GM10248 (cell line): Measurements from ENCODE around the gene DNAJB11.
"Not testable (repeated sequence)": the region's sequence is repeated elsewhere in the genome, so short reads cannot be mapped to it uniquely, and the experiment has no call there.

Source experiments
- CTCF ChIA-PET: fragments of 300-600 bp; sonication (Branson Sonifier 250); formaldehyde crosslinking; extraction: SDS; loops from one replicate; lab custom pipeline; 2021; ENCODE audit warnings: antibody characterized with exemption; lab: Yijun Ruan, JAX
- POLR2A ChIA-PET: fragments of 350-650 bp; sonication (Branson Sonifier 250); formaldehyde crosslinking; extraction: SDS; loops from one replicate; lab custom pipeline; 2020; ENCODE audit warnings: antibody characterized with exemption; lab: Yijun Ruan, JAX
- DNase-seq: peaks from one replicate; pipeline ENCODE4 v3.0.0; 2012; ENCODE audit errors: extremely low spot score
- TF ChIP-seq, protein P1 (sequence below): IDR thresholded peaks from 2 replicates; pipeline ENCODE4 v1.5.1; 2012; ENCODE audit warnings: mild to moderate bottlenecking, low read depth; ENCODE audit errors: extremely low read depth, missing control alignments, control extremely low read depth

DNAJB11 gene

GRCh38 chr3:186580785-186581184, 10.3 kb downstream of the DNAJB11 start:
- ChIA-PET CTCF (interaction anchor here (1.0 to 2.1 kb wide), 6 partner anchors 10 to 637 kb away, joined by 3 to 5 read pairs (median 3); no protein-coding TSS in a partner anchor), POLR2A (interaction anchor here (1.1 kb wide), 1 partner anchor 203 kb away, joined by 3 read pairs; the partner anchor contains the start of gene EIF4A2)
- TF ChIP-seq, protein P1, sequence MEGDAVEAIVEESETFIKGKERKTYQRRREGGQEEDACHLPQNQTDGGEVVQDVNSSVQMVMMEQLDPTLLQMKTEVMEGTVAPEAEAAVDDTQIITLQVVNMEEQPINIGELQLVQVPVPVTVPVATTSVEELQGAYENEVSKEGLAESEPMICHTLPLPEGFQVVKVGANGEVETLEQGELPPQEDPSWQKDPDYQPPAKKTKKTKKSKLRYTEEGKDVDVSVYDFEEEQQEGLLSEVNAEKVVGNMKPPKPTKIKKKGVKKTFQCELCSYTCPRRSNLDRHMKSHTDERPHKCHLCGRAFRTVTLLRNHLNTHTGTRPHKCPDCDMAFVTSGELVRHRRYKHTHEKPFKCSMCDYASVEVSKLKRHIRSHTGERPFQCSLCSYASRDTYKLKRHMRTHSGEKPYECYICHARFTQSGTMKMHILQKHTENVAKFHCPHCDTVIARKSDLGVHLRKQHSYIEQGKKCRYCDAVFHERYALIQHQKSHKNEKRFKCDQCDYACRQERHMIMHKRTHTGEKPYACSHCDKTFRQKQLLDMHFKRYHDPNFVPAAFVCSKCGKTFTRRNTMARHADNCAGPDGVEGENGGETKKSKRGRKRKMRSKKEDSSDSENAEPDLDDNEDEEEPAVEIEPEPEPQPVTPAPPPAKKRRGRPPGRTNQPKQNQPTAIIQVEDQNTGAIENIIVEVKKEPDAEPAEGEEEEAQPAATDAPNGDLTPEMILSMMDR: no peak
- DNase-seq: no peak

DNA sequence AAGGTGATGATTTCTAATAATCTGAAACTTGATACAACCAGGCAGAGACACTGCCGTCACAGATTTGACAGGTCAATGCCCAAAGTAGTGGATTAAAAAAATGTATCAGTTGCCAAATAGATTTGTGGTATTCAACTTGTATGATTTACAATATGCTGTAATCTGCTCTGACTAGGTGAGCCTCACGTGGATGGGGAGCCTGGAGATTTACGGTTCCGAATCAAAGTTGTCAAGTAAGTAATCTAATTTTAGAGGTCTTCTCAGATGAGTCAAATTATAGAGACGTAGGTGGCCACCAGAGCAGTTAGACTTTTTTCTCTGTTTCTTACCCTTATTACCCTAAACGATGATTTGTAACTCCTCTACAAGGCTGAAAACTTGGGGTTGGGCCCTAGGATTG, 12.0 kb downstream of the DNAJB11 start:
- ChIA-PET POLR2A (interaction anchor here (1.4 kb wide), 1 partner anchor 12 kb away, joined by 5 read pairs; the partner anchor contains the start of gene DNAJB11), CTCF (interaction anchor here (0.8 to 1.8 kb wide), 4 partner anchors 8 to 27 kb away, joined by 3 read pairs; no protein-coding TSS in a partner anchor)
- TF ChIP-seq, protein P1: no peak
- no peak for DNase-seq

DNA sequence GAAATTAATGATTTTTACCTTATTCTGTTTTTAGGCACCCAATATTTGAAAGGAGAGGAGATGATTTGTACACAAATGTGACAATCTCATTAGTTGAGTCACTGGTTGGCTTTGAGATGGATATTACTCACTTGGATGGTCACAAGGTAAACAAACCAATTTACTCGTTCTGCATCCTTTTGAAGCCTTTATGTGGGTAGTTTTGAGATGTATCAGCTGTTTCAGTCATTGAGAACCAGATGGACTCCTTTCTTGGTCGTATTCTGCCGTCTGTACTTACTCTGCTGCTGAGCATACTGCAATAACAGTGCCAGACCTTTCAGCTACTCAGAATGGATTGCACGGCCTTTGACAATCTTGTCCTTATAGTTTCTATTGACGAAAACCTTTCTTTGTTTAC, 13.3 kb downstream of the DNAJB11 start:
- POLR2A ChIA-PET: interaction anchor here (1.4 kb wide), 1 partner anchor 14 kb away, joined by 5 read pairs; the partner anchor contains the start of gene DNAJB11
- DNase-seq: no peak
- TF ChIP-seq, protein P1: no peak
- CTCF ChIA-PET: interaction anchor here (1.1 to 4.4 kb wide), 3 partner anchors 14 to 32 kb away, joined by 3 to 39 read pairs (median 3); partner anchors contain the start of genes AHSG and DNAJB11

DNA sequence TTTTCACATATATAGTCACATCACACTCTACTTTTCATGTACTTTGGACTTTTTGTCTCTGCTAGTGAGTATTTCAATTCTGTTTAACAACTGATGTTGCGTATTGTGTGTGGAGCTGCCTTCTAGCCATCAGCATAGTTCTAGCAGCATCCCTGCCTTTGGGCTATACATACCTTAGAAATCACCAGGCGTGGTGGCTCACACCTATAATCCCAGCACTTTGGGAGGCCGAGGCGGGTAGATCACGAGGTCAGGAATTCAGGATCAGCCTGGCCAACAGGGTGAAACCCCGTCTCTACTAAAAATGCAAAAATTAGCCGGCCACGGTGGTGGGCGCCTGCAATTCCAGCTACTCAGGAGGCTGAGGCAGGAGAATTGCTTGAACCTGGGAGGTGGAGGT, 15.7 kb downstream of the DNAJB11 start:
- POLR2A ChIA-PET, DNase-seq: not testable (repeated sequence)
- CTCF ChIA-PET: interaction anchor here (0.8 to 4.4 kb wide), 3 partner anchors 24 to 46 kb away, joined by 3 to 39 read pairs (median 3); partner anchors contain the start of gene AHSG

- TF ChIP-seq, protein P1: no peak
- DNase-seq: no peak
- CTCF ChIA-PET: interaction anchor here (0.6 to 4.4 kb wide), 5 partner anchors 10 to 28 kb away, joined by 3 to 39 read pairs (median 3); partner anchors contain the start of genes AHSG and DNAJB11
- POLR2A ChIA-PET: no interaction called here
These were observed 16.7 kb downstream of the DNAJB11 start for GRCh38 chr3:186587183-186587582.

- TF ChIP-seq, protein P1: no peak
- CTCF ChIA-PET: interaction anchor here (17.4 kb wide), 1 partner anchor 27 kb away, joined by 155 read pairs; the partner anchor contains the start of gene AHSG
- POLR2A ChIA-PET: no interaction called here
- DNase-seq: no peak
These were observed 18.1 kb downstream of the DNAJB11 start for GRCh38 chr3:186588632-186589031.

- TF ChIP-seq, protein P1: no peak
- DNase-seq: no peak
- ChIA-PET CTCF (interaction anchor here (17.4 kb wide), 1 partner anchor 26 kb away, joined by 155 read pairs; the partner anchor contains the start of gene AHSG), POLR2A (no interaction called here)
These were observed 18.6 kb downstream of the DNAJB11 start for GRCh38 chr3:186589121-186589520.
